ENCODE measurements around the gene TPM4.
"Not testable (repeated sequence)": the region's sequence is repeated elsewhere in the genome, so short reads cannot be mapped to it uniquely, and the experiment has no call there.

Gene TPM4

GRCh38 chr19:16076958-16077611 is 790 bp downstream of the TPM4 start:
- no peak for TF ChIP-seq CTCF (IDR thresholded peaks at IDR 0.05; ENCODE audit: low read length, missing control alignments)
- peak overlapping the region; percentile 98 for H3K4me3 ChIP-seq (replicated peaks; ENCODE audit: low read depth, low read length)
- no peak for DNase-seq (ENCODE audit: low read depth)

GRCh38 chr19:16077984-16078758 is 1.9 kb downstream of the TPM4 start:
- no peak for TF ChIP-seq CTCF (IDR thresholded peaks at IDR 0.05; ENCODE audit: low read length, missing control alignments)
- peak overlapping the region; percentile 98 for H3K4me3 ChIP-seq (replicated peaks; ENCODE audit: low read depth, low read length)
- no peak for DNase-seq (ENCODE audit: low read depth)

- no peak for TF ChIP-seq CTCF (IDR thresholded peaks at IDR 0.05; ENCODE audit: low read length, missing control alignments)
- H3K4me3 ChIP-seq (replicated peaks; ENCODE audit: low read depth, low read length) = peak overlapping the region; percentile 98
- peak; percentile 97 for DNase-seq (ENCODE audit: low read depth)
Measured at GRCh38 chr19:16078759-16079707, 2.7 kb downstream of the TPM4 start.

GRCh38 chr19:16084067-16084685 is 7.9 kb downstream of the TPM4 start:
- no peak overlapping the region for H3K4me3 ChIP-seq (replicated peaks; ENCODE audit: low read depth, low read length)
- no peak for TF ChIP-seq CTCF (IDR thresholded peaks at IDR 0.05; ENCODE audit: low read length, missing control alignments)
- DNase-seq (ENCODE audit: low read depth) = no peak

GRCh38 chr19:16085115-16085514 is 8.8 kb downstream of the TPM4 start:
- TF ChIP-seq CTCF (IDR thresholded peaks at IDR 0.05; ENCODE audit: low read length, missing control alignments) = no peak
- H3K4me3 ChIP-seq (replicated peaks; ENCODE audit: low read depth, low read length) = no peak overlapping the region
- DNase-seq (ENCODE audit: low read depth) = no peak

- DNase-seq (ENCODE audit: low read depth); H3K4me3 ChIP-seq (replicated peaks; ENCODE audit: low read depth, low read length): not testable (repeated sequence)
Measured at GRCh38 chr19:16087404-16087803, 11.1 kb downstream of the TPM4 start.
